ENCODE results near the gene ZSCAN16. TPM values are rescaled to one million over a fixed set of nuclear protein-coding genes. Genes with fewer than 3 reads are reported as not detected.

Gene ZSCAN16
- total RNA-seq, 2 donors from 2014 or later: 1.3 to 5.9 TPM

DNA sequence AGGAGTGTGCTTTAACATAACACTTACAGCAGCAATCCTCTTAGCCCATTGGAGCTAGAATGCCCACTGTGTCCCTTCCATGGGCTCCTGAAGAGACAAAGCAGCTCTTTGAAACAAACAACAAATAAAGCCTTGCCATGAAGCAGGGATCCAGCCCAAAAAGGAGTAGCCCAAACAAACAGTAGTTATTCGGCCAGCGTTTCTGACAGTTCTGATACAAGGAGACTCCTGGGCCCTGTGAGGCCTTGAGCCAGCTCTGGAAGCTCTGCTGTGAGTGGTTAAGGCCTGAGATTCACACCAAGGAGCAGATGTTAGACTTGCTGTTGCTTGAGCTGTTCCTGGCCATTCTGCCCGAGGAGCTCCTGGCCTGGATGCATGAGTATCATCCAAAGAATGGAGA lies 16.9 kb upstream of the ZSCAN16 start:
- 63 to 64% methylated on average over 3 of the region's 3 CpGs for WGBS, 2 donors
- Histone ChIP-seq H3K4me1 (peaks cover 5% of the 10 kb centered on the region), H3K4me3 (no peak overlapping the region), H3K27ac (no peak overlapping the region), H3K27me3 (no peaks in the 10 kb centered on the region), H3K9me3 (no peaks in the 10 kb centered on the region), H3K36me3 (replicated peaks in 1 of 2; ENCODE audit: insufficient read depth in 1 of 2, low read depth in 2 of 2) (no peaks in the 10 kb centered on the region)
- ATAC-seq (no peak), DNase-seq (no peak)
- intact Hi-C loops (cut with DNase I): no loop called here
- no peak for TF ChIP-seq CTCF (IDR thresholded peaks at IDR 0.05)

- intact Hi-C loops (cut with DNase I): no loop called here
- H3K27ac ChIP-seq: no peak overlapping the region
- H3K36me3 ChIP-seq (replicated peaks in 1 of 2; ENCODE audit: insufficient read depth in 1 of 2, low read depth in 2 of 2): no peaks in the 10 kb centered on the region
- H3K9me3 ChIP-seq: no peaks in the 10 kb centered on the region
- 92 to 94% methylated on average over 3 of the region's 3 CpGs for WGBS, 2 donors
- H3K4me1 ChIP-seq: no peaks in the 10 kb centered on the region
- no peak overlapping the region for H3K4me3 ChIP-seq
- no peak for TF ChIP-seq CTCF (IDR thresholded peaks at IDR 0.05)
- no peak for DNase-seq
- no peaks in the 10 kb centered on the region for H3K27me3 ChIP-seq
- no peak for ATAC-seq
Measured at GRCh38 chr6:28111964-28112363, 12.4 kb upstream of the ZSCAN16 start.

- DNase-seq (no peak), ATAC-seq (no peak)
- intact Hi-C loops (cut with DNase I): no loop called here
- no peak overlapping the region for H3K4me3 ChIP-seq
- H3K27me3 ChIP-seq: no peaks in the 10 kb centered on the region
- no peaks in the 10 kb centered on the region for H3K4me1 ChIP-seq
- H3K36me3 ChIP-seq (replicated peaks in 1 of 2; ENCODE audit: insufficient read depth in 1 of 2, low read depth in 2 of 2): peaks cover 0 to 6% of the 10 kb centered on the region in 2 donors
- TF ChIP-seq POLR2A (IDR thresholded peaks at IDR 0.05) (no peak), CTCF (IDR thresholded peaks at IDR 0.05) (no peak)
- H3K27ac ChIP-seq: no peak overlapping the region
- H3K9me3 ChIP-seq: no peaks in the 10 kb centered on the region
- WGBS, 2 donors: 63 to 70% methylated on average over 2 of the region's 2 CpGs
Measured at GRCh38 chr6:28115799-28116198, 8.6 kb upstream of the ZSCAN16 start.

GRCh38 chr6:28117386-28118050 lies 6.9 kb upstream of the ZSCAN16 start:
- Histone ChIP-seq H3K36me3 (replicated peaks in 1 of 2; ENCODE audit: insufficient read depth in 1 of 2, low read depth in 2 of 2) (peaks cover 0 to 6% of the 10 kb centered on the region in 2 donors), H3K4me3 (no peak overlapping the region), H3K9me3 (no peaks in the 10 kb centered on the region), H3K4me1 (no peaks in the 10 kb centered on the region), H3K27ac (no peak overlapping the region), H3K27me3 (no peaks in the 10 kb centered on the region)
- ATAC-seq (no peak), DNase-seq (no peak)
- intact Hi-C loops (cut with DNase I): no loop called here
- TF ChIP-seq POLR2A (IDR thresholded peaks at IDR 0.05) (no peak), CTCF (IDR thresholded peaks at IDR 0.05) (no peak)
- WGBS, 2 donors: 91% methylated on average over 2 of the region's 2 CpGs

DNA sequence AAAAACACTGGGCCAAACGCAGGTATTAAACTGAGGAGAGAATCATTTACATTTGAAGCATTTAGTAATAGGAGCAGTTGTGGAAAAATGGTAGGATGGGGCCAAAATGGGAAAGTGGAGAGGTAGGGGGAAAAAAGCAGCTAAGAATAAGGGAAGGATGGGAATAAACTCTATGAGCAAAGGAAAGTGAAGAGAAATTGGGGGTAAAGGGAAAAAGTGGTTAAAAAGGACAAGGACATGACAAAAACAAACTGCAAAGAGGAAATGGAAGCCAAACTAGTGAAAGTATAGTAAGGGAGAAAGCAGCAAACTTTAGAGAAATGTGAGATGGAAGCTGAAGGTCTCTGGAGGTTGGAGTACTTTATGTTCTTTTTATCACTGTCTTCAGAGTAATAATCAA lies 6.2 kb upstream of the ZSCAN16 start:
- Histone ChIP-seq H3K27me3 (no peaks in the 10 kb centered on the region), H3K9me3 (no peaks in the 10 kb centered on the region), H3K27ac (no peak overlapping the region), H3K4me1 (no peaks in the 10 kb centered on the region), H3K36me3 (replicated peaks in 1 of 2; ENCODE audit: insufficient read depth in 1 of 2, low read depth in 2 of 2) (peaks cover 0 to 6% of the 10 kb centered on the region in 2 donors), H3K4me3 (no peak overlapping the region)
- ATAC-seq (no peak), DNase-seq (no peak)
- intact Hi-C loops (cut with DNase I): no loop called here
- no peak for TF ChIP-seq POLR2A (IDR thresholded peaks at IDR 0.05)
- TF ChIP-seq CTCF (IDR thresholded peaks at IDR 0.05): no peak
- WGBS, 2 donors: 64 to 69% methylated on average over 1 of the region's 1 CpG
